ENCODE results near the gene LYL1. TPM values are rescaled to one million over a fixed set of nuclear protein-coding genes. Genes with fewer than 3 reads are reported as not detected.

The LYL1 gene
- total RNA-seq, 2 experiments from 2014 or later = 3.7 TPM

GRCh38 chr19:13090511-13091231, 12.0 kb downstream of the LYL1 start:
- no peak for ATAC-seq (ENCODE audit: low read depth)
- no peaks in the 10 kb centered on the region for H3K36me3 Mint-ChIP-seq
- no peaks in the 10 kb centered on the region for H3K9me3 Mint-ChIP-seq
- H3K4me3 Mint-ChIP-seq = no peak overlapping the region
- no peak overlapping the region for H3K27ac Mint-ChIP-seq
- peaks cover 1% of the 10 kb centered on the region for H3K4me1 Mint-ChIP-seq
- no peak for DNase-seq
- H3K27me3 Mint-ChIP-seq = peaks cover 15% of the 10 kb centered on the region
- POLR2A ChIA-PET = no interaction called here

GRCh38 chr19:13089857-13090507, 12.7 kb downstream of the LYL1 start:
- Mint-ChIP-seq H3K36me3 (no peaks in the 10 kb centered on the region), H3K27me3 (peaks cover 10% of the 10 kb centered on the region), H3K27ac (no peak overlapping the region), H3K4me1 (peaks cover 1% of the 10 kb centered on the region), H3K9me3 (no peaks in the 10 kb centered on the region), H3K4me3 (no peak overlapping the region)
- POLR2A ChIA-PET = no interaction called here
- DNase-seq (no peak), ATAC-seq (ENCODE audit: low read depth) (no peak)

GRCh38 chr19:13089139-13089856, 13.4 kb downstream of the LYL1 start:
- Mint-ChIP-seq H3K27me3 (peaks cover 4% of the 10 kb centered on the region), H3K4me1 (no peaks in the 10 kb centered on the region), H3K4me3 (no peak overlapping the region), H3K9me3 (no peaks in the 10 kb centered on the region), H3K27ac (no peak overlapping the region), H3K36me3 (no peaks in the 10 kb centered on the region)
- ATAC-seq (ENCODE audit: low read depth) (peak; percentile 40), DNase-seq (no peak)
- POLR2A ChIA-PET = no interaction called here

GRCh38 chr19:13087795-13088537, 14.7 kb downstream of the LYL1 start:
- no peaks in the 10 kb centered on the region for H3K4me1 Mint-ChIP-seq
- POLR2A ChIA-PET = no interaction called here
- ATAC-seq (ENCODE audit: low read depth) (no peak), DNase-seq (no peak)
- H3K4me3 Mint-ChIP-seq = no peak overlapping the region
- no peaks in the 10 kb centered on the region for H3K36me3 Mint-ChIP-seq
- H3K27ac Mint-ChIP-seq = no peak overlapping the region
- no peaks in the 10 kb centered on the region for H3K9me3 Mint-ChIP-seq
- H3K27me3 Mint-ChIP-seq = no peaks in the 10 kb centered on the region

GRCh38 chr19:13087295-13087694, 15.4 kb downstream of the LYL1 start:
- Mint-ChIP-seq H3K4me3 (no peak overlapping the region), H3K27me3 (no peaks in the 10 kb centered on the region), H3K4me1 (no peaks in the 10 kb centered on the region), H3K9me3 (no peaks in the 10 kb centered on the region), H3K36me3 (no peaks in the 10 kb centered on the region), H3K27ac (no peak overlapping the region)
- DNase-seq = no peak
- no peak for ATAC-seq (ENCODE audit: low read depth)
- POLR2A ChIA-PET = no interaction called here

- Mint-ChIP-seq H3K36me3 (no peaks in the 10 kb centered on the region), H3K4me3 (no peak overlapping the region), H3K27me3 (no peaks in the 10 kb centered on the region), H3K9me3 (no peaks in the 10 kb centered on the region), H3K4me1 (no peaks in the 10 kb centered on the region), H3K27ac (no peak overlapping the region)
- DNase-seq (no peak), ATAC-seq (ENCODE audit: low read depth) (no peak)
- POLR2A ChIA-PET = no interaction called here
Measured at GRCh38 chr19:13086341-13086740, 16.3 kb downstream of the LYL1 start.

GRCh38 chr19:13085666-13086065, 17.0 kb downstream of the LYL1 start:
- H3K27me3 Mint-ChIP-seq = no peaks in the 10 kb centered on the region
- H3K9me3 Mint-ChIP-seq = no peaks in the 10 kb centered on the region
- no peaks in the 10 kb centered on the region for H3K4me1 Mint-ChIP-seq
- no peak overlapping the region for H3K4me3 Mint-ChIP-seq
- H3K36me3 Mint-ChIP-seq = no peaks in the 10 kb centered on the region
- DNase-seq = no peak
- POLR2A ChIA-PET = no interaction called here
- H3K27ac Mint-ChIP-seq = no peak overlapping the region
- ATAC-seq (ENCODE audit: low read depth) = no peak

- no peaks in the 10 kb centered on the region for H3K27me3 Mint-ChIP-seq
- POLR2A ChIA-PET = no interaction called here
- no peak overlapping the region for H3K27ac Mint-ChIP-seq
- DNase-seq = no peak
- no peaks in the 10 kb centered on the region for H3K9me3 Mint-ChIP-seq
- H3K4me3 Mint-ChIP-seq = no peak overlapping the region
- H3K4me1 Mint-ChIP-seq = no peaks in the 10 kb centered on the region
- ATAC-seq (ENCODE audit: low read depth) = no peak
- no peaks in the 10 kb centered on the region for H3K36me3 Mint-ChIP-seq
Measured at GRCh38 chr19:13083627-13084026, 19.0 kb downstream of the LYL1 start.

GRCh38 chr19:13083008-13083404, 19.7 kb downstream of the LYL1 start:
- H3K4me1 Mint-ChIP-seq = no peaks in the 10 kb centered on the region
- POLR2A ChIA-PET = no interaction called here
- DNase-seq = no peak
- H3K27me3 Mint-ChIP-seq = no peaks in the 10 kb centered on the region
- no peak overlapping the region for H3K4me3 Mint-ChIP-seq
- ATAC-seq (ENCODE audit: low read depth) = no peak
- H3K27ac Mint-ChIP-seq = no peak overlapping the region
- H3K36me3 Mint-ChIP-seq = no peaks in the 10 kb centered on the region
- no peaks in the 10 kb centered on the region for H3K9me3 Mint-ChIP-seq

GRCh38 chr19:13082192-13083007, 20.3 kb downstream of the LYL1 start:
- Mint-ChIP-seq H3K4me1 (no peaks in the 10 kb centered on the region), H3K4me3 (no peak overlapping the region), H3K27me3 (peaks cover 2% of the 10 kb centered on the region), H3K27ac (no peak overlapping the region), H3K9me3 (no peaks in the 10 kb centered on the region), H3K36me3 (no peaks in the 10 kb centered on the region)
- DNase-seq = no peak
- POLR2A ChIA-PET = no interaction called here
- ATAC-seq (ENCODE audit: low read depth) = no peak

- Mint-ChIP-seq H3K36me3 (no peaks in the 10 kb centered on the region), H3K27me3 (peaks cover 2% of the 10 kb centered on the region), H3K4me3 (no peak overlapping the region), H3K9me3 (no peaks in the 10 kb centered on the region), H3K27ac (no peak overlapping the region), H3K4me1 (peaks cover 2% of the 10 kb centered on the region)
- no peak for ATAC-seq (ENCODE audit: low read depth)
- DNase-seq = no peak
- POLR2A ChIA-PET = interaction anchor here (1.4 kb wide), 1 partner anchor 10 kb away, joined by 5 read pairs; no protein-coding TSS in a partner anchor
Measured at GRCh38 chr19:13079542-13079986, 23.1 kb downstream of the LYL1 start.

- Mint-ChIP-seq H3K27me3 (peaks cover 2% of the 10 kb centered on the region), H3K36me3 (no peaks in the 10 kb centered on the region), H3K4me3 (no peak overlapping the region), H3K9me3 (no peaks in the 10 kb centered on the region), H3K4me1 (peaks cover 2% of the 10 kb centered on the region), H3K27ac (no peak overlapping the region)
- ATAC-seq (ENCODE audit: low read depth) (no peak), DNase-seq (no peak)
- POLR2A ChIA-PET = interaction anchor here (1.4 kb wide), 1 partner anchor 9 kb away, joined by 5 read pairs; no protein-coding TSS in a partner anchor
Measured at GRCh38 chr19:13078897-13079541, 23.6 kb downstream of the LYL1 start.
